SK-N-SH treated with all-trans-retinoic acid at 6 μM for 48 hours (cell line): ENCODE data around the gene RABEPK.

Experiments
- ARNTL ChIP-seq: fragments of 450-650 bp; formaldehyde crosslinking; IDR thresholded peaks from 2 replicates; pipeline ENCODE4 v1.5.0; 2020; ENCODE audit warnings: low read depth, mild to moderate bottlenecking, moderate library complexity, borderline replicate concordance
- BACH2 ChIP-seq: fragments of 250-450 bp; sonication (Bioruptor Pico); IDR thresholded peaks from 2 replicates; pipeline ENCODE4 v1.9.0; 2021; ENCODE audit warnings: mild to moderate bottlenecking, borderline replicate concordance
- CREB5 ChIP-seq: fragments of 250-450 bp; sonication (Bioruptor Pico); IDR thresholded peaks from 2 replicates; pipeline ENCODE4 v1.5.1; 2020; ENCODE audit warnings: low read depth, mild to moderate bottlenecking, moderate library complexity
- CSDC2 ChIP-seq: fragments of 250-450 bp; sonication (Bioruptor Pico); IDR thresholded peaks from 2 replicates; pipeline ENCODE4 v1.5.0; 2020; ENCODE audit warnings: mild to moderate bottlenecking, moderate library complexity
- ESRRG ChIP-seq: fragments of 250-450 bp; sonication (Bioruptor Pico); IDR thresholded peaks from 2 replicates; pipeline ENCODE4 v1.6.1; 2021; ENCODE audit warnings: mild to moderate bottlenecking
- GLIS3 ChIP-seq: fragments of 250-450 bp; sonication (Bioruptor Pico); IDR thresholded peaks from 2 replicates; pipeline ENCODE4 v1.5.0; 2020; ENCODE audit warnings: mild to moderate bottlenecking, moderate library complexity
- PATZ1 ChIP-seq: fragments of 250-450 bp; sonication (Bioruptor Pico); IDR thresholded peaks from 2 replicates; pipeline ENCODE4 v1.8.0; 2020; ENCODE audit warnings: mild to moderate bottlenecking, moderate library complexity, borderline replicate concordance
- SNAI2 ChIP-seq: fragments of 250-450 bp; sonication (Bioruptor Pico); IDR thresholded peaks from 2 replicates; pipeline ENCODE4 v1.5.0; 2020; ENCODE audit warnings: mild to moderate bottlenecking, moderate library complexity
- TOX ChIP-seq: fragments of 250-450 bp; sonication (Bioruptor Pico); IDR thresholded peaks from 2 replicates; pipeline ENCODE4 v1.8.0; 2021; ENCODE audit warnings: mild to moderate bottlenecking, moderate library complexity, borderline replicate concordance
- ZFP3 ChIP-seq: fragments of 250-450 bp; sonication (Bioruptor Pico); IDR thresholded peaks from 2 replicates; pipeline ENCODE4 v1.5.0; 2020; ENCODE audit warnings: mild to moderate bottlenecking, moderate library complexity
- ZFP30 ChIP-seq: fragments of 450-650 bp; formaldehyde crosslinking; IDR thresholded peaks from 2 replicates; pipeline ENCODE4 v1.5.0; 2022; ENCODE audit warnings: mild to moderate bottlenecking, moderate library complexity
- ZNF8 ChIP-seq: fragments of 450-650 bp; formaldehyde crosslinking; IDR thresholded peaks from 2 replicates; pipeline ENCODE4 v1.5.0; 2020; ENCODE audit warnings: mild to moderate bottlenecking, moderate library complexity

- no peak for TF ChIP-seq CSDC2 (CRISPR knock-in tag)
- no peak for TF ChIP-seq CREB5 (CRISPR knock-in tag)
- TF ChIP-seq BACH2 (CRISPR knock-in tag) = no peak
- TF ChIP-seq GLIS3 = no peak
- no peak for TF ChIP-seq PATZ1 (CRISPR knock-in tag)
- no peak for TF ChIP-seq ARNTL (CRISPR knock-in tag)
- no peak for TF ChIP-seq ZNF8 (CRISPR knock-in tag)
- TF ChIP-seq ESRRG (CRISPR knock-in tag) = no peak
- TF ChIP-seq ZFP3 = no peak
- no peak for TF ChIP-seq SNAI2 (CRISPR knock-in tag)
- TF ChIP-seq TOX (CRISPR knock-in tag) = no peak
- no peak for TF ChIP-seq ZFP30 (CRISPR knock-in tag)
Measured at GRCh38 chr9:125169895-125170294, 30.4 kb upstream of the RABEPK start.
